ENCODE measurements around the gene GRIN3B.

DNA sequence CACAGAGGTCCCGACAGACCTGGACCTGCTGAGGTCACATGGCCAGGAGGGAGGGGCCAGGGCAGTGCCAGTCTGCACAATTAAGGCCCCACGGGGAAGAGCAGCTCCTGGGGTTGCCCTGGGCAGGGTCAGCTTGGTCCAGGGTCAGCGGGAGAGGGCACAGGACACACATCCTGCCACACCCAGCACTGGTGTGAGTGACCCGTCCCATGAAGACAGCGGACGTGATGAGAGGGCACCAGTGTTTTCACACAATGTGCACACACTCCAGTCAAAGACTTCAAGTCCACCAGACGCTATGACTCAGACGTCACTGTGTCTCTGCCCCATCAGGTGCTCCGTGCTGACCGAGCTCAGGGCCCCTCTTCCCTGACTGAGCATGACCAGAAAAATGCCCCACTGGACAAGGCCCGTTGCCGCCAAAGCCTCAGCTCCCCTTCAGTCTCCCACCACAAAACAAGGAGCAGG, 16.5 kb downstream of the GRIN3B start:
- TF ChIP-seq CTCF (IDR thresholded peaks at IDR 0.05): no peak
- no peak for TF ChIP-seq EZH2 (IDR thresholded peaks at IDR 0.05; ENCODE audit: borderline replicate concordance, insufficient read depth, low read depth, low read length, poor library complexity, severe bottlenecking)

Data from B cell (primary cell).